AG09319 (cell line): ENCODE data around the gene HNF4A.

ENCODE experiments used
- DNase-seq: peaks from one replicate; pipeline ENCODE4 v3.0.0-alpha.2; 2010; ENCODE audit warnings: low read depth; ENCODE audit errors: extremely low read depth
- CTCF ChIP-seq: IDR thresholded peaks from 2 replicates; pipeline ENCODE4 v1.5.1; 2011; ENCODE audit warnings: low read depth, mild to moderate bottlenecking, inconsistent platforms, low read length, moderate library complexity

Gene HNF4A

GRCh38 chr20:44392776-44393607, 37.5 kb downstream of the HNF4A start:
- no peak for TF ChIP-seq CTCF
- no peak for DNase-seq

- TF ChIP-seq CTCF: no peak
- no peak for DNase-seq
Measured at GRCh38 chr20:44393608-44394451, 38.3 kb downstream of the HNF4A start.

GRCh38 chr20:44394452-44394701, 38.9 kb downstream of the HNF4A start:
- DNase-seq: no peak
- no peak for TF ChIP-seq CTCF

GRCh38 chr20:44394702-44395460, 39.4 kb downstream of the HNF4A start:
- DNase-seq: no peak
- no peak for TF ChIP-seq CTCF

GRCh38 chr20:44395461-44396340, 40.2 kb downstream of the HNF4A start:
- TF ChIP-seq CTCF: no peak
- DNase-seq: no peak

- TF ChIP-seq CTCF: no peak
- no peak for DNase-seq
Measured at GRCh38 chr20:44396369-44397130, 41.1 kb downstream of the HNF4A start.
